H9 (cell line): Measurements from ENCODE around the gene ISX. TPM values are rescaled to one million over a fixed set of nuclear protein-coding genes. Genes with fewer than 3 reads are reported as not detected.

Experiments used
- DNase-seq: peaks from one replicate; pipeline ENCODE4 v3.0.0-alpha.2; 2017
- H2AFZ ChIP-seq: one replicate; pipeline ENCODE4 v1.6.1; 2013; ENCODE audit warnings: mild to moderate bottlenecking, low read length, control low read depth, moderate library complexity
- H2AK5ac ChIP-seq: 2 replicates; pipeline ENCODE4 v1.6.1; 2013; ENCODE audit warnings: low read length, control low read depth, mixed read lengths; ENCODE audit not compliant: insufficient read length
- H2BK120ac ChIP-seq: one replicate; pipeline ENCODE4 v1.6.1; 2013; ENCODE audit warnings: low read depth, mild to moderate bottlenecking, low read length, control low read depth, inconsistent platforms; ENCODE audit not compliant: poor library complexity, severe bottlenecking
- H2BK12ac ChIP-seq: 2 replicates; pipeline ENCODE4 v1.6.1; 2013; ENCODE audit warnings: low read length, control low read depth, mixed read lengths, low read depth; ENCODE audit not compliant: insufficient read length
- H2BK15ac ChIP-seq: 2 replicates; pipeline ENCODE4 v1.6.1; 2013; ENCODE audit warnings: low read depth, low read length, control low read depth
- H2BK20ac ChIP-seq: one replicate; pipeline ENCODE4 v1.6.1; 2013; ENCODE audit warnings: low read depth, mild to moderate bottlenecking, low read length, control low read depth, inconsistent platforms; ENCODE audit not compliant: poor library complexity, severe bottlenecking
- H2BK5ac ChIP-seq: 2 replicates; pipeline ENCODE4 v1.6.1; 2013; ENCODE audit warnings: low read length, control low read depth, mixed read lengths; ENCODE audit not compliant: insufficient read length
- H3K14ac ChIP-seq: 2 replicates; pipeline ENCODE4 v1.6.1; 2013; ENCODE audit warnings: low read length, control low read depth; ENCODE audit not compliant: insufficient read depth
- H3K18ac ChIP-seq: 2 replicates; pipeline ENCODE4 v1.6.1; 2013; ENCODE audit warnings: low read depth, mild to moderate bottlenecking, mixed read lengths, low read length, control low read depth; ENCODE audit not compliant: insufficient read length
- H3K23ac ChIP-seq: 2 replicates; pipeline ENCODE4 v1.6.1; 2013; ENCODE audit warnings: low read length, control low read depth, mixed read lengths, low read depth; ENCODE audit not compliant: insufficient read length
- H3K23me2 ChIP-seq: 2 replicates; pipeline ENCODE4 v1.6.1; 2013; ENCODE audit warnings: low read depth, mild to moderate bottlenecking, mixed read lengths, low read length, control low read depth; ENCODE audit not compliant: insufficient read length, poor library complexity, severe bottlenecking
- H3K27ac ChIP-seq: 2 replicates; pipeline ENCODE4 v1.5.1; 2013; ENCODE audit warnings: low read length, control low read depth, mixed read lengths, low read depth; ENCODE audit not compliant: insufficient read length
- H3K27me3 ChIP-seq: 2 replicates; pipeline ENCODE4 v1.6.1; 2013; ENCODE audit warnings: low read length, control low read depth, inconsistent platforms; ENCODE audit not compliant: insufficient read depth
- H3K4ac ChIP-seq: 2 replicates; pipeline ENCODE4 v1.6.1; 2013; ENCODE audit warnings: low read depth, mild to moderate bottlenecking, control low read depth, inconsistent platforms, low read length, moderate library complexity
- H3K4me1 ChIP-seq: 2 replicates; pipeline ENCODE4 v1.6.1; 2013; ENCODE audit warnings: low read length, control low read depth, inconsistent platforms; ENCODE audit not compliant: insufficient read depth
- H3K4me2 ChIP-seq: 2 replicates; pipeline ENCODE4 v1.6.1; 2013; ENCODE audit warnings: low read length, control low read depth, mixed read lengths; ENCODE audit not compliant: insufficient read length, insufficient read depth
- H3K56ac ChIP-seq: 2 replicates; pipeline ENCODE4 v1.6.1; 2013; ENCODE audit warnings: low read depth, mild to moderate bottlenecking, mixed read lengths, low read length, control low read depth; ENCODE audit not compliant: insufficient read length
- H3K79me1 ChIP-seq: 2 replicates; pipeline ENCODE4 v1.6.1; 2013; ENCODE audit warnings: low read depth, mild to moderate bottlenecking, moderate library complexity, low read length, control low read depth, inconsistent platforms; ENCODE audit not compliant: insufficient read depth, poor library complexity, severe bottlenecking
- H3K79me2 ChIP-seq: 2 replicates; pipeline ENCODE4 v1.6.1; 2013; ENCODE audit warnings: low read length, control low read depth, inconsistent platforms; ENCODE audit not compliant: insufficient read depth
- H3K9ac ChIP-seq: 2 replicates; pipeline ENCODE4 v1.6.1; 2013; ENCODE audit warnings: low read length, control low read depth, mixed read lengths; ENCODE audit not compliant: insufficient read length; ENCODE audit errors: extremely low read depth
- H3K9me3 ChIP-seq: one replicate; pipeline ENCODE4 v1.6.1; 2013; ENCODE audit warnings: low read depth, low read length, inconsistent platforms; ENCODE audit not compliant: control insufficient read depth
- H3T11ph ChIP-seq: one replicate; pipeline ENCODE4 v1.6.1; 2013; ENCODE audit warnings: mild to moderate bottlenecking, low read length, control low read depth, inconsistent platforms
- H4K20me1 ChIP-seq: one replicate; pipeline ENCODE4 v1.6.1; 2013; ENCODE audit not compliant: control insufficient read depth, insufficient read length, insufficient read depth
- H4K5ac ChIP-seq: 2 replicates; pipeline ENCODE4 v1.6.1; 2013; ENCODE audit warnings: low read depth, mild to moderate bottlenecking, mixed read lengths, low read length, control low read depth; ENCODE audit not compliant: insufficient read length
- H4K8ac ChIP-seq: replicated peaks from 2 replicates; pipeline ENCODE4 v1.6.1; 2013; ENCODE audit warnings: low read length, control low read depth, mixed read lengths, low read depth; ENCODE audit not compliant: insufficient read length
- H4K91ac ChIP-seq: 2 replicates; pipeline ENCODE4 v1.6.1; 2013; ENCODE audit warnings: low read depth, mild to moderate bottlenecking, moderate library complexity, mixed read lengths, low read length, control low read depth; ENCODE audit not compliant: insufficient read length
- H3K27ac Mint-ChIP-seq, 3 experiments: 2 replicates in 2 of 3; 3 replicates in 1 of 3; pipeline ENCODE4 v1.8.0; 2020 to 2021; ENCODE audit warnings: mixed read lengths in 3 of 3, mild to moderate bottlenecking in 1 of 3, moderate library complexity in 1 of 3
- H3K27me3 Mint-ChIP-seq: 2 replicates; pipeline ENCODE4 v1.8.0; 2021; ENCODE audit warnings: low read depth, mild to moderate bottlenecking, moderate library complexity, mixed read lengths
- H3K36me3 Mint-ChIP-seq, 3 experiments: 2 replicates in 2 of 3; 3 replicates in 1 of 3; pipeline ENCODE4 v1.8.0; 2020 to 2021; ENCODE audit warnings: low read depth in 3 of 3, mixed read lengths in 3 of 3; ENCODE audit not compliant: insufficient read depth in 1 of 3
- H3K4me1 Mint-ChIP-seq, 2 experiments: 2 replicates each; pipeline ENCODE4 v1.8.0; 2020; ENCODE audit warnings: mixed read lengths in 2 of 2
- H3K4me3 Mint-ChIP-seq, 2 experiments: 2 replicates in 1 of 2; 3 replicates in 1 of 2; pipeline ENCODE4 v1.8.0; 2020 to 2021; ENCODE audit warnings: mild to moderate bottlenecking in 2 of 2, mixed read lengths in 2 of 2, moderate library complexity in 1 of 2
- H3K9me3 Mint-ChIP-seq, 2 experiments: 2 replicates in 1 of 2; 3 replicates in 1 of 2; pipeline ENCODE4 v1.8.0; 2020; ENCODE audit warnings: mild to moderate bottlenecking in 2 of 2, mixed read lengths in 2 of 2, moderate library complexity in 1 of 2
- WGBS: extraction: QIAGEN DNeasy Blood & Tissue Kit; methylation state at CpG from one replicate; pipeline ENCODE4 v1.1.7; 2013; ENCODE audit warnings: missing lambda C conversion rate, low lambda C conversion rate, mixed read lengths; ENCODE audit not compliant: insufficient read length; ENCODE audit errors: extremely low coverage; 5-methylcytosine and 5-hydroxymethylcytosine counted together
- total RNA-seq: library from RNA; stranded (reverse); gene quantifications from 2 replicates; pipeline ENCODE4 v1.2.1, GENCODE V29; 2021
- TF ChIP-seq, protein P1 (sequence below): fragments of 200-600 bp; sonication (generic); conservative IDR thresholded peaks from 3 replicates; pipeline ENCODE4 v1.8.0; 2021; ENCODE audit warnings: antibody characterized with exemption, mild to moderate bottlenecking

Gene ISX
- total RNA-seq, 1 experiment from 2014 or later: not detected

DNA sequence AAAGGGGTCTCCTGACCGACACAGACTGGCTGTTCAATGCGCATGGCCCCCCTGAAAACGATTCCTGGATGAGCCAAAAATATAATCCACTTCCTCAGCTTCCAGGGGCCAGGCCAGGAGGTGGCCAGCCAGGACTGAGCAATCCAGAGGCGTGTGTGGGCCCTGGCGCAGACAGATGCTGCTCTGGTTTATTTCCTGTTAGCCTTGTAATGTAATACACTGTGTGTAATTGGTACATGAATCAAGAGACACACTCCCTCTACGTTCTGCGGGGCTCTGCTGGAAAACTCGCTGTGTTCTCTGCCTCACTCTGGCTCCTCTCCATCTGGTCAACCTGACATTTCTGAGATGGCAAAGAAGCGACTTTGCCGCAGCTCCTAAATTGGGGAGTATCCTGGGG, 26.3 kb upstream of the ISX start:
- Histone ChIP-seq H3K9me3 (no peaks in the 10 kb centered on the region), H3K79me1 (no peaks in the 10 kb centered on the region), H4K8ac (no peak overlapping the region), H3K9ac (no peak overlapping the region), H3K4me2 (no peak overlapping the region), H3K23me2 (no peaks in the 10 kb centered on the region), H3K4me1 (no peaks in the 10 kb centered on the region), H4K20me1 (no peaks in the 10 kb centered on the region), H2BK20ac (no peak overlapping the region), H2AFZ (no peak overlapping the region), H2BK15ac (no peak overlapping the region), H2AK5ac (no peak overlapping the region), H3K79me2 (no peaks in the 10 kb centered on the region), H2BK5ac (no peak overlapping the region), H3K56ac (no peak overlapping the region), H3T11ph (no peak overlapping the region), H2BK120ac (no peak overlapping the region), H4K91ac (no peak overlapping the region), H2BK12ac (no peak overlapping the region), H4K5ac (no peak overlapping the region), H3K4ac (no peak overlapping the region), H3K23ac (no peak overlapping the region), H3K14ac (no peak overlapping the region), H3K27ac (no peak overlapping the region), H3K18ac (no peak overlapping the region), H3K27me3 (no peaks in the 10 kb centered on the region)
- H3K4me1 Mint-ChIP-seq: peaks cover 3 to 9% of the 10 kb centered on the region in 2 experiments
- H3K27ac Mint-ChIP-seq: no peak overlapping the region
- DNase-seq: no peak
- no peak overlapping the region for H3K4me3 Mint-ChIP-seq
- H3K36me3 Mint-ChIP-seq: no peaks in the 10 kb centered on the region; a peak in 1 of 7 replicates
- TF ChIP-seq, protein P1, sequence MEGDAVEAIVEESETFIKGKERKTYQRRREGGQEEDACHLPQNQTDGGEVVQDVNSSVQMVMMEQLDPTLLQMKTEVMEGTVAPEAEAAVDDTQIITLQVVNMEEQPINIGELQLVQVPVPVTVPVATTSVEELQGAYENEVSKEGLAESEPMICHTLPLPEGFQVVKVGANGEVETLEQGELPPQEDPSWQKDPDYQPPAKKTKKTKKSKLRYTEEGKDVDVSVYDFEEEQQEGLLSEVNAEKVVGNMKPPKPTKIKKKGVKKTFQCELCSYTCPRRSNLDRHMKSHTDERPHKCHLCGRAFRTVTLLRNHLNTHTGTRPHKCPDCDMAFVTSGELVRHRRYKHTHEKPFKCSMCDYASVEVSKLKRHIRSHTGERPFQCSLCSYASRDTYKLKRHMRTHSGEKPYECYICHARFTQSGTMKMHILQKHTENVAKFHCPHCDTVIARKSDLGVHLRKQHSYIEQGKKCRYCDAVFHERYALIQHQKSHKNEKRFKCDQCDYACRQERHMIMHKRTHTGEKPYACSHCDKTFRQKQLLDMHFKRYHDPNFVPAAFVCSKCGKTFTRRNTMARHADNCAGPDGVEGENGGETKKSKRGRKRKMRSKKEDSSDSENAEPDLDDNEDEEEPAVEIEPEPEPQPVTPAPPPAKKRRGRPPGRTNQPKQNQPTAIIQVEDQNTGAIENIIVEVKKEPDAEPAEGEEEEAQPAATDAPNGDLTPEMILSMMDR: no peak
- 0 out of 5 replicates have a peak, but pooled peaks cover 0 to 2% of the 10 kb centered on the region in 2 experiments for H3K9me3 Mint-ChIP-seq
- no CpG with 5 or more reads among the region's 10 CpGs for WGBS
- H3K27me3 Mint-ChIP-seq: peaks cover 2% of the 10 kb centered on the region; the same call in 1 of the 2 replicates
